SK-N-SH (cell line): ENCODE results near the gene STRA8.

Source experiments
- PBX3 ChIP-seq: IDR thresholded peaks from 2 replicates; pipeline ENCODE4; 2012
- TF ChIP-seq, protein P1 (sequence below): fragments of 200-600 bp; sonication (generic); IDR thresholded peaks from 2 replicates; pipeline ENCODE4 v1.6.1; 2017; ENCODE audit warnings: antibody characterized with exemption, mild to moderate bottlenecking, moderate library complexity
- TF ChIP-seq, protein P2 (sequence below): fragments of 150-350 bp; IDR thresholded peaks from 2 replicates; pipeline ENCODE4 v1.6.1; 2017; ENCODE audit warnings: antibody characterized with exemption, low read length, low read depth, borderline replicate concordance

GRCh38 chr7:135186841-135187253, 46.8 kb upstream of the STRA8 start:
- TF ChIP-seq PBX3, result no peak
- TF ChIP-seq, protein P1, sequence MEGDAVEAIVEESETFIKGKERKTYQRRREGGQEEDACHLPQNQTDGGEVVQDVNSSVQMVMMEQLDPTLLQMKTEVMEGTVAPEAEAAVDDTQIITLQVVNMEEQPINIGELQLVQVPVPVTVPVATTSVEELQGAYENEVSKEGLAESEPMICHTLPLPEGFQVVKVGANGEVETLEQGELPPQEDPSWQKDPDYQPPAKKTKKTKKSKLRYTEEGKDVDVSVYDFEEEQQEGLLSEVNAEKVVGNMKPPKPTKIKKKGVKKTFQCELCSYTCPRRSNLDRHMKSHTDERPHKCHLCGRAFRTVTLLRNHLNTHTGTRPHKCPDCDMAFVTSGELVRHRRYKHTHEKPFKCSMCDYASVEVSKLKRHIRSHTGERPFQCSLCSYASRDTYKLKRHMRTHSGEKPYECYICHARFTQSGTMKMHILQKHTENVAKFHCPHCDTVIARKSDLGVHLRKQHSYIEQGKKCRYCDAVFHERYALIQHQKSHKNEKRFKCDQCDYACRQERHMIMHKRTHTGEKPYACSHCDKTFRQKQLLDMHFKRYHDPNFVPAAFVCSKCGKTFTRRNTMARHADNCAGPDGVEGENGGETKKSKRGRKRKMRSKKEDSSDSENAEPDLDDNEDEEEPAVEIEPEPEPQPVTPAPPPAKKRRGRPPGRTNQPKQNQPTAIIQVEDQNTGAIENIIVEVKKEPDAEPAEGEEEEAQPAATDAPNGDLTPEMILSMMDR, result no peak
- TF ChIP-seq, protein P2, sequence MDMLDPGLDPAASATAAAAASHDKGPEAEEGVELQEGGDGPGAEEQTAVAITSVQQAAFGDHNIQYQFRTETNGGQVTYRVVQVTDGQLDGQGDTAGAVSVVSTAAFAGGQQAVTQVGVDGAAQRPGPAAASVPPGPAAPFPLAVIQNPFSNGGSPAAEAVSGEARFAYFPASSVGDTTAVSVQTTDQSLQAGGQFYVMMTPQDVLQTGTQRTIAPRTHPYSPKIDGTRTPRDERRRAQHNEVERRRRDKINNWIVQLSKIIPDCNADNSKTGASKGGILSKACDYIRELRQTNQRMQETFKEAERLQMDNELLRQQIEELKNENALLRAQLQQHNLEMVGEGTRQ, result no peak
